DND-41 (cell line): ENCODE results near the gene HEG1.
A peak's percentile ranks its signal among the peaks of the same experiment; 100 is the strongest.

Source experiments
- ATAC-seq: fragments of 200-7000 bp; cut with Tn5 transposase; 3 replicates; pipeline ENCODE4 v1.9.1; 2021; ENCODE audit warnings: low read depth; ENCODE audit not compliant: insufficient read depth
- DNase-seq: peaks from one replicate; pipeline ENCODE4 v3.0.0-alpha.2; 2020
- H2AFZ ChIP-seq: 2 replicates; pipeline ENCODE4 v1.6.0; 2012; ENCODE audit warnings: low read depth, low read length
- H3K27ac ChIP-seq: 2 replicates; pipeline ENCODE4 v1.5.1; 2012; ENCODE audit warnings: low read length, inconsistent platforms
- H3K27me3 ChIP-seq: fragments of 200-600 bp; sonication (generic); 2 replicates; pipeline ENCODE4 v1.6.0; 2012; ENCODE audit warnings: low read length, mild to moderate bottlenecking, inconsistent platforms; ENCODE audit not compliant: insufficient read depth, poor library complexity
- H3K36me3 ChIP-seq: 2 replicates; pipeline ENCODE4 v1.5.1; 2012; ENCODE audit warnings: low read length, inconsistent platforms; ENCODE audit not compliant: insufficient read depth
- H3K4me1 ChIP-seq: 2 replicates; pipeline ENCODE4 v1.5.1; 2012; ENCODE audit warnings: mild to moderate bottlenecking, low read length; ENCODE audit not compliant: insufficient read depth
- H3K4me2 ChIP-seq: 2 replicates; pipeline ENCODE4 v1.6.0; 2012; ENCODE audit warnings: mild to moderate bottlenecking, moderate library complexity, low read length, inconsistent platforms; ENCODE audit not compliant: insufficient read depth
- H3K4me3 ChIP-seq, 2 experiments: fragments of 200-600 bp in 1 of 2; shearing (Covaris generic) in 1 of 2; 2 replicates each; pipeline ENCODE4 v1.5.1; 2012 to 2016; ENCODE audit warnings: inconsistent platforms in 2 of 2, low read length in 2 of 2, mild to moderate bottlenecking in 2 of 2, low read depth in 1 of 2, moderate library complexity in 1 of 2
- H3K79me2 ChIP-seq: 2 replicates; pipeline ENCODE4 v1.6.0; 2012; ENCODE audit warnings: low read length, inconsistent platforms; ENCODE audit not compliant: insufficient read depth
- H3K9ac ChIP-seq: 2 replicates; pipeline ENCODE4 v1.6.0; 2012; ENCODE audit warnings: low read depth, mild to moderate bottlenecking, inconsistent platforms, low read length, moderate library complexity
- H3K9me3 ChIP-seq: 2 replicates; pipeline ENCODE4 v1.5.1; 2012; ENCODE audit warnings: low read length, moderate library complexity, mild to moderate bottlenecking, inconsistent platforms; ENCODE audit not compliant: insufficient read depth, severe bottlenecking
- H4K20me1 ChIP-seq: 2 replicates; pipeline ENCODE4 v1.6.0; 2012; ENCODE audit warnings: low read length; ENCODE audit not compliant: insufficient read depth
- CTCF ChIP-seq: IDR thresholded peaks from 2 replicates; pipeline ENCODE4 v1.5.1; 2012; ENCODE audit warnings: borderline replicate concordance, low read length, moderate library complexity, mild to moderate bottlenecking; ENCODE audit not compliant: poor library complexity, severe bottlenecking; ENCODE audit errors: extremely low read depth
- EZH2 ChIP-seq: IDR thresholded peaks from 3 replicates; pipeline ENCODE4 v1.6.1; 2012; ENCODE audit warnings: borderline replicate concordance, low read depth, mild to moderate bottlenecking, moderate library complexity, low read length, inconsistent platforms; ENCODE audit not compliant: severe bottlenecking

HEG1 gene

GRCh38 chr3:125054449-125055329 is 1.1 kb downstream of the HEG1 start:
- ATAC-seq (peak; percentile 47), DNase-seq (peak; percentile 28)
- peak overlapping the region; percentile 65 to 74; a peak in 3 of 4 replicates for H3K4me3 ChIP-seq
- H4K20me1 ChIP-seq: peaks cover 31% of the 10 kb centered on the region
- H3K9me3 ChIP-seq: no peaks in the 10 kb centered on the region
- H2AFZ ChIP-seq: peak overlapping the region; percentile 71
- peak overlapping the region; percentile 60 for H3K9ac ChIP-seq
- peak overlapping the region; percentile 80 for H3K4me2 ChIP-seq
- no peaks in the 10 kb centered on the region for H3K79me2 ChIP-seq
- peak overlapping the region; percentile 60 for H3K27ac ChIP-seq
- peaks cover 56% of the 10 kb centered on the region for H3K4me1 ChIP-seq
- peak; percentile 57 for TF ChIP-seq EZH2
- TF ChIP-seq CTCF: peak; percentile 28
- H3K36me3 ChIP-seq: no peaks in the 10 kb centered on the region
- peaks cover 20% of the 10 kb centered on the region for H3K27me3 ChIP-seq

- no peak for ATAC-seq
- peak overlapping the region; percentile 80 for H3K4me2 ChIP-seq
- H3K27me3 ChIP-seq: peaks cover 17% of the 10 kb centered on the region
- H3K4me3 ChIP-seq: peak overlapping the region in 1 of 2 experiments; percentile 65; a peak in 2 of 4 replicates
- no peaks in the 10 kb centered on the region for H3K79me2 ChIP-seq
- H4K20me1 ChIP-seq: peaks cover 37% of the 10 kb centered on the region
- no peaks in the 10 kb centered on the region for H3K36me3 ChIP-seq
- no peaks in the 10 kb centered on the region for H3K9me3 ChIP-seq
- no peak for DNase-seq
- H3K9ac ChIP-seq: peak overlapping the region; percentile 60; the same call in 1 of the 2 replicates
- no peak overlapping the region for H3K27ac ChIP-seq
- H3K4me1 ChIP-seq: peaks cover 56% of the 10 kb centered on the region
- no peak overlapping the region for H2AFZ ChIP-seq
- TF ChIP-seq EZH2: no peak
- no peak for TF ChIP-seq CTCF
These were observed 1.7 kb downstream of the HEG1 start for GRCh38 chr3:125054062-125054448.

GRCh38 chr3:125053304-125053699 is 2.5 kb downstream of the HEG1 start:
- Histone ChIP-seq H3K4me3 (no peak overlapping the region; a peak in 1 of 4 replicates), H3K9ac (no peak overlapping the region), H4K20me1 (peaks cover 38% of the 10 kb centered on the region), H3K4me2 (peak overlapping the region; percentile 80; the same call in 1 of the 2 replicates), H3K36me3 (no peaks in the 10 kb centered on the region), H3K9me3 (no peaks in the 10 kb centered on the region), H3K79me2 (no peaks in the 10 kb centered on the region), H2AFZ (no peak overlapping the region), H3K27ac (no peak overlapping the region), H3K27me3 (peaks cover 14% of the 10 kb centered on the region), H3K4me1 (peaks cover 56% of the 10 kb centered on the region)
- TF ChIP-seq EZH2: no peak
- no peak for TF ChIP-seq CTCF
- ATAC-seq: no peak
- no peak for DNase-seq
